K562 (cell line): Measurements from ENCODE around the gene MPZL3. TPM values are rescaled to one million over a fixed set of nuclear protein-coding genes. Genes with fewer than 3 reads are reported as not detected.

Experiments
- BRF2 ChIP-seq: IDR thresholded peaks from 3 replicates; pipeline ENCODE4 v1.6.1; 2011; ENCODE audit warnings: borderline replicate concordance, mild to moderate bottlenecking; ENCODE audit not compliant: insufficient read length, insufficient read depth
- CBX3 ChIP-seq, 2 experiments: IDR thresholded peaks; 1 replicate in 1 of 2; 2 replicates in 1 of 2; pipeline ENCODE4 v1.6.1; 2012; ENCODE audit warnings: inconsistent platforms in 2 of 2, low read length in 2 of 2, borderline replicate concordance in 1 of 2, control low read depth in 1 of 2
- CBX8 ChIP-seq: fragments of 200-600 bp; sonication (generic); IDR thresholded peaks from 2 replicates; pipeline ENCODE4 v1.6.1; 2012; ENCODE audit warnings: borderline replicate concordance, mixed run types, low read depth, mild to moderate bottlenecking, moderate library complexity, mixed read lengths, low read length, control low read depth, inconsistent platforms; ENCODE audit not compliant: poor library complexity, severe bottlenecking; ENCODE audit errors: extremely low read depth
- ELF1 ChIP-seq: fragments of 200-800 bp; sonication (Bioruptor generic); IDR thresholded peaks from 2 replicates; pipeline ENCODE4 v1.6.1; 2016; ENCODE audit warnings: missing genetic modification characterization, missing compliant biosample characterization
- GABPA ChIP-seq: fragments of 200-800 bp; sonication (Bioruptor generic); conservative IDR thresholded peaks from 2 replicates; pipeline ENCODE4 v1.6.1; 2016; ENCODE audit warnings: low read depth, missing genetic modification characterization, missing compliant biosample characterization
- HDAC6 ChIP-seq: IDR thresholded peaks from 2 replicates; pipeline ENCODE4 v1.6.1; 2012; ENCODE audit warnings: low read depth, mild to moderate bottlenecking, control low read depth, inconsistent platforms, low read length, moderate library complexity
- KAT2B ChIP-seq: IDR thresholded peaks from one replicate; pipeline ENCODE4 v1.6.1; 2012; ENCODE audit warnings: low read depth, mild to moderate bottlenecking, control low read depth, inconsistent platforms, low read length, moderate library complexity
- KHSRP ChIP-seq: fragments of 450-650 bp; IDR thresholded peaks from 2 replicates; pipeline ENCODE4 v1.6.1; 2017
- MAX ChIP-seq: sonication (generic); formaldehyde crosslinking; IDR thresholded peaks from 2 replicates; pipeline ENCODE4 v1.9.0; 2022; ENCODE audit warnings: mild to moderate bottlenecking, missing genetic modification reagents
- PCBP1 ChIP-seq: fragments of 200-400 bp; formaldehyde crosslinking; IDR thresholded peaks from 2 replicates; pipeline ENCODE4 v1.6.1; 2018; ENCODE audit warnings: mild to moderate bottlenecking, low read depth, low read length; ENCODE audit not compliant: poor library complexity, severe bottlenecking
- PHB2 ChIP-seq: fragments of 450-650 bp; IDR thresholded peaks from 2 replicates; pipeline ENCODE4 v1.6.1; 2017; ENCODE audit warnings: low read depth
- SMARCE1 ChIP-seq: fragments of 450-650 bp; IDR thresholded peaks from 2 replicates; pipeline ENCODE4 v1.7.1; 2016; ENCODE audit warnings: mild to moderate bottlenecking
- SMC3 ChIP-seq: conservative IDR thresholded peaks from 2 replicates; pipeline ENCODE4 v1.6.1; 2011; ENCODE audit warnings: low read depth, low read length, improper control_type of control experiment; ENCODE audit not compliant: insufficient read depth
- TBL1XR1 ChIP-seq, 2 experiments: IDR thresholded peaks; 2 replicates each; pipeline ENCODE4 v1.6.1; 2012; ENCODE audit warnings: improper control_type of control experiment in 2 of 2, low read length in 2 of 2, mild to moderate bottlenecking in 1 of 2
- TCF15 ChIP-seq: fragments of 250-450 bp; sonication (Bioruptor Pico); IDR thresholded peaks from 2 replicates; pipeline ENCODE4 v1.8.0; 2022; ENCODE audit warnings: moderate library complexity, mild to moderate bottlenecking, inconsistent platforms
- TEAD1 ChIP-seq, 2 experiments: fragments of 450-650 bp in 1 of 2; sonication (generic) in 1 of 2; formaldehyde crosslinking; IDR thresholded peaks; 2 replicates each; pipeline versions ENCODE4 v1.4.0 to v1.8.0; 2020 to 2022; ENCODE audit warnings: mild to moderate bottlenecking in 2 of 2, missing genetic modification reagents in 1 of 2
- ZNF197 ChIP-seq: fragments of 200-800 bp; sonication (Bioruptor generic); IDR thresholded peaks from 2 replicates; pipeline ENCODE4 v1.6.1; 2016; ENCODE audit warnings: low read depth, missing genetic modification characterization, missing compliant biosample characterization
- ZNF23 ChIP-seq: fragments of 250-450 bp; sonication (Bioruptor Pico); IDR thresholded peaks from 2 replicates; pipeline ENCODE4 v1.4.0; 2020; ENCODE audit warnings: mild to moderate bottlenecking
- ZNF79 ChIP-seq: fragments of 250-450 bp; sonication (Bioruptor Pico); IDR thresholded peaks from 2 replicates; pipeline ENCODE4 v1.4.0; 2020; ENCODE audit warnings: low read depth, mild to moderate bottlenecking, moderate library complexity
- polyA plus RNA-seq, 8 experiments: library from polyadenylated mRNA; depleted of rRNA in 4 of 8; stranded (reverse) in 5 of 8; unstranded in 3 of 8; fragments of >200 nt; fragmentation: Nextera tagmentation in 2 of 8; fragmentation: Illumina TruSeq in 1 of 8; extraction: Ambion mirVana in 2 of 8; extraction: Trizol in 1 of 8; gene quantifications; 2 replicates each; pipeline versions ENCODE4 v1.2.1 to v1.2.3, GENCODE V29; 2011 to 2014; ENCODE audit warnings: inconsistent platforms in 1 of 8, missing spikeins in 1 of 8
- total RNA-seq, 7 experiments: library from RNA; depleted of rRNA in 6 of 7; stranded (reverse); fragments of >200 nt in 6 of 7; fragmentation: Illumina TruSeq in 2 of 7; extraction: Trizol in 2 of 7; gene quantifications; 2 replicates each; pipeline versions ENCODE4 v1.2.1 to v1.2.3, GENCODE V29; 2011 to 2021; ENCODE audit warnings: low replicate concordance in 1 of 7
- TF ChIP-seq, protein P1 (sequence below): sonication (generic); formaldehyde crosslinking; IDR thresholded peaks from 2 replicates; pipeline ENCODE4 v1.8.0; 2023; ENCODE audit warnings: mild to moderate bottlenecking, missing genetic modification reagents
- TF ChIP-seq, protein P2 (sequence below): sonication (generic); formaldehyde crosslinking; IDR thresholded peaks from 2 replicates; pipeline ENCODE4 v1.8.1; 2022; ENCODE audit warnings: missing genetic modification reagents

MPZL3 gene
- total and polyA plus RNA-seq, 9 of the 15 experiments (the other 6 are each of a cell fraction or from before 2014, with no cell fraction given): 0.97 to 2.9 (median 1.6) TPM

DNA sequence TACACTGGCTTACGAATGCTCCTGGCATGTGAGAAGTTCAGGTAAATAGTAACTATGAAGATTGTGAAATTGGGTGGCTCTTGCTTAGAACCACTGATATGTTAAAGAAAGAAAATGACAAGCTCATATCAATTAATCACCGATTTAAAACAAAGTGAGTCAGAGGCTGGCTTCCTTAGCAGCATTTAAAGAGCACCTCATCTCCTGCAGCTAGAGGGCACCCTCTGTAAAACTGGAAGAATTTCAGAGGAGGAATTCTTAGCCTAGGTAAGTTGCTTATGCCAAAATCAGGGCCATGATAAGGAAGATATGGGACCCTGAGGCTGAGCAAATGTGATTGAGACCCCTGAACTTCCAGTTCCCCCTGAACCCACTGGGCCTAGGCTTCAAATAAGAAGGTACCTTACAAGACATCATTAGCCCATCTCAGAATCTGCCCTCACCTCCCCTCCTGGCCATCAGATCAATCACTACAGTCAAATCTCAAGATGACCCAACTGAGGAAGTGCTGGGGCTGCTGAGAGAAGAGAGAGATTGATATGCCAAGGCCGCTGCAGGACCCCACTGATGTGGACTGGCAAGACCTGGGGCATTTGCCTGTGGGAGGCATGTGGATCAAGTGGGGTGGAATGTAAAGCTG, 43.8 kb upstream of the MPZL3 start (continued):
- no peak for TF ChIP-seq TBL1XR1 (IDR thresholded peaks at IDR 0.05; ENCODE audit: low read length in 2 of 2)
- no peak for TF ChIP-seq SMARCE1
- TF ChIP-seq TCF15 (CRISPR knock-in tag): no peak
- no peak for TF ChIP-seq ELF1
- TF ChIP-seq ZNF79 (CRISPR knock-in tag): no peak
- TF ChIP-seq ZNF23 (CRISPR knock-in tag): no peak
- TF ChIP-seq, protein P1, sequence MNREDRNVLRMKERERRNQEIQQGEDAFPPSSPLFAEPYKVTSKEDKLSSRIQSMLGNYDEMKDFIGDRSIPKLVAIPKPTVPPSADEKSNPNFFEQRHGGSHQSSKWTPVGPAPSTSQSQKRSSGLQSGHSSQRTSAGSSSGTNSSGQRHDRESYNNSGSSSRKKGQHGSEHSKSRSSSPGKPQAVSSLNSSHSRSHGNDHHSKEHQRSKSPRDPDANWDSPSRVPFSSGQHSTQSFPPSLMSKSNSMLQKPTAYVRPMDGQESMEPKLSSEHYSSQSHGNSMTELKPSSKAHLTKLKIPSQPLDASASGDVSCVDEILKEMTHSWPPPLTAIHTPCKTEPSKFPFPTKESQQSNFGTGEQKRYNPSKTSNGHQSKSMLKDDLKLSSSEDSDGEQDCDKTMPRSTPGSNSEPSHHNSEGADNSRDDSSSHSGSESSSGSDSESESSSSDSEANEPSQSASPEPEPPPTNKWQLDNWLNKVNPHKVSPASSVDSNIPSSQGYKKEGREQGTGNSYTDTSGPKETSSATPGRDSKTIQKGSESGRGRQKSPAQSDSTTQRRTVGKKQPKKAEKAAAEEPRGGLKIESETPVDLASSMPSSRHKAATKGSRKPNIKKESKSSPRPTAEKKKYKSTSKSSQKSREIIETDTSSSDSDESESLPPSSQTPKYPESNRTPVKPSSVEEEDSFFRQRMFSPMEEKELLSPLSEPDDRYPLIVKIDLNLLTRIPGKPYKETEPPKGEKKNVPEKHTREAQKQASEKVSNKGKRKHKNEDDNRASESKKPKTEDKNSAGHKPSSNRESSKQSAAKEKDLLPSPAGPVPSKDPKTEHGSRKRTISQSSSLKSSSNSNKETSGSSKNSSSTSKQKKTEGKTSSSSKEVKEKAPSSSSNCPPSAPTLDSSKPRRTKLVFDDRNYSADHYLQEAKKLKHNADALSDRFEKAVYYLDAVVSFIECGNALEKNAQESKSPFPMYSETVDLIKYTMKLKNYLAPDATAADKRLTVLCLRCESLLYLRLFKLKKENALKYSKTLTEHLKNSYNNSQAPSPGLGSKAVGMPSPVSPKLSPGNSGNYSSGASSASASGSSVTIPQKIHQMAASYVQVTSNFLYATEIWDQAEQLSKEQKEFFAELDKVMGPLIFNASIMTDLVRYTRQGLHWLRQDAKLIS (CRISPR knock-in tag): no peak
- no peak for TF ChIP-seq HDAC6
- no peak for TF ChIP-seq MAX (CRISPR knock-in tag)
- no peak for TF ChIP-seq CBX8
- TF ChIP-seq PHB2: no peak
- peak; percentile 39; the same call in 1 of the 2 replicates for TF ChIP-seq SMC3
- TF ChIP-seq, protein P2, sequence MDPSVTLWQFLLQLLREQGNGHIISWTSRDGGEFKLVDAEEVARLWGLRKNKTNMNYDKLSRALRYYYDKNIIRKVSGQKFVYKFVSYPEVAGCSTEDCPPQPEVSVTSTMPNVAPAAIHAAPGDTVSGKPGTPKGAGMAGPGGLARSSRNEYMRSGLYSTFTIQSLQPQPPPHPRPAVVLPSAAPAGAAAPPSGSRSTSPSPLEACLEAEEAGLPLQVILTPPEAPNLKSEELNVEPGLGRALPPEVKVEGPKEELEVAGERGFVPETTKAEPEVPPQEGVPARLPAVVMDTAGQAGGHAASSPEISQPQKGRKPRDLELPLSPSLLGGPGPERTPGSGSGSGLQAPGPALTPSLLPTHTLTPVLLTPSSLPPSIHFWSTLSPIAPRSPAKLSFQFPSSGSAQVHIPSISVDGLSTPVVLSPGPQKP: no peak
- TF ChIP-seq ZNF197 (CRISPR knock-in tag): no peak
- no peak for TF ChIP-seq CBX3 (IDR thresholded peaks at IDR 0.05; ENCODE audit: borderline replicate concordance in 1 of 2, low read length in 2 of 2)
- no peak for TF ChIP-seq KHSRP
- TF ChIP-seq BRF2: no peak
- no peak for TF ChIP-seq TEAD1 (CRISPR knock-in tag; IDR thresholded peaks at IDR 0.05)
- no peak for TF ChIP-seq KAT2B
- TF ChIP-seq PCBP1: no peak
- TF ChIP-seq GABPA (tag): no peak
